K562 (cell line): ENCODE measurements around the gene ZNF738. TPM values are rescaled to one million over a fixed set of nuclear protein-coding genes. Genes with fewer than 3 reads are reported as not detected.

Source experiments
- ATAC-seq: fragments of 200-7000 bp; cut with Tn5 transposase; 3 replicates; pipeline ENCODE4 v1.9.1; 2020; ENCODE audit warnings: moderate library complexity
- BruUV-seq: library from RNA; stranded (reverse); fragments of 400-500 nt; replicated peaks from 2 replicates; lab custom pipeline; 2021; lab: Mats Ljungman, UMichigan
- CTCF ChIA-PET: fragments of 300-600 bp; formaldehyde crosslinking; extraction: SDS; loops from one replicate; lab custom pipeline; 2021; ENCODE audit warnings: low intra/inter-chr PET ratio; lab: Yijun Ruan, JAX
- POLR2A ChIA-PET: fragments of 300-600, 350-650 bp; sonication (Branson Sonifier 250); formaldehyde crosslinking; extraction: SDS; loops from one replicate; lab custom pipeline; 2021; ENCODE audit warnings: antibody characterized with exemption, inconsistent platforms; lab: Yijun Ruan, JAX
- DNase-seq, 4 experiments: peaks; one replicate each; pipeline versions ENCODE4 v3.0.0 to v3.0.0-alpha.2; 2011 to 2018; ENCODE audit warnings: low spot score in 3 of 4, mixed read lengths in 3 of 4; ENCODE audit errors: extremely low read depth in 1 of 4
- FAIRE-seq: peaks from 2 replicates; lab custom pipeline; 2011; peaks lifted over from hg19 to GRCh38; lab: Jason Lieb, UNC
- H2AFZ ChIP-seq: 2 replicates; pipeline ENCODE4 v1.6.0; 2011; ENCODE audit warnings: low read depth, low read length, control low read depth, inconsistent platforms
- H3K27ac ChIP-seq: fragments of 200-600 bp; 3 replicates; pipeline ENCODE4 v1.8.0; 2011; ENCODE audit warnings: low read depth, mild to moderate bottlenecking, control low read depth, inconsistent platforms, low read length, moderate library complexity, mixed read lengths; ENCODE audit errors: extremely low read depth
- H3K27me3 ChIP-seq, 2 experiments: fragments of 300-600 bp in 1 of 2; 2 replicates in 1 of 2; 3 replicates in 1 of 2; pipeline versions ENCODE4 v1.6.0 to v1.8.0; 2011; ENCODE audit warnings: inconsistent platforms in 2 of 2, low read length in 2 of 2, mild to moderate bottlenecking in 1 of 2, mixed read lengths in 1 of 2, moderate library complexity in 1 of 2; ENCODE audit not compliant: control insufficient read depth in 2 of 2, insufficient read depth in 2 of 2
- H3K36me3 ChIP-seq: fragments of 300-600 bp; 3 replicates; pipeline ENCODE4 v1.8.0; 2011; ENCODE audit warnings: mild to moderate bottlenecking, low read length, inconsistent platforms; ENCODE audit not compliant: control insufficient read depth, insufficient read depth
- H3K4me1 ChIP-seq, 2 experiments: fragments of 200-600 bp in 1 of 2; replicated peaks in 1 of 2; 2 replicates in 1 of 2; 3 replicates in 1 of 2; pipeline versions ENCODE4 v1.5.1 to v1.8.0; 2011; ENCODE audit warnings: inconsistent platforms in 2 of 2, low read length in 2 of 2, mild to moderate bottlenecking in 1 of 2, mixed read lengths in 1 of 2, moderate library complexity in 1 of 2; ENCODE audit not compliant: control insufficient read depth in 2 of 2, insufficient read depth in 2 of 2
- H3K4me2 ChIP-seq: 2 replicates; pipeline ENCODE4 v1.6.1; 2011; ENCODE audit warnings: low read length, control low read depth, inconsistent platforms, mixed read lengths; ENCODE audit not compliant: insufficient read depth
- H3K4me3 ChIP-seq: fragments of 200-600 bp; sonication (generic), shearing (Covaris generic); 2 replicates; pipeline ENCODE4 v1.5.1; 2016; ENCODE audit warnings: control low read depth, inconsistent platforms
- H3K79me2 ChIP-seq: fragments of 200-600 bp; 3 replicates; pipeline ENCODE4 v1.8.0; 2011; ENCODE audit warnings: low read length, inconsistent platforms; ENCODE audit not compliant: control insufficient read depth, insufficient read depth
- H3K9ac ChIP-seq, 2 experiments: 2 replicates each; pipeline versions ENCODE4 v1.6.0 to v1.6.1; 2011; ENCODE audit warnings: low read depth in 2 of 2, low read length in 2 of 2, control low read depth in 1 of 2, inconsistent platforms in 1 of 2, mild to moderate bottlenecking in 1 of 2, mixed read lengths in 1 of 2; ENCODE audit not compliant: insufficient read depth in 1 of 2
- H3K9me1 ChIP-seq: one replicate; pipeline ENCODE4 v1.6.0; 2011; ENCODE audit warnings: inconsistent platforms, mild to moderate bottlenecking, low read length, moderate library complexity; ENCODE audit not compliant: control insufficient read depth, insufficient read depth
- H3K9me3 ChIP-seq: replicated peaks from 2 replicates; pipeline ENCODE4 v1.5.1; 2011; ENCODE audit warnings: low read depth, low read length, inconsistent platforms; ENCODE audit not compliant: control insufficient read depth, insufficient read depth
- H4K20me1 ChIP-seq: replicated peaks from 2 replicates; pipeline ENCODE4 v1.6.1; 2011; ENCODE audit warnings: low read length, inconsistent platforms, mixed read lengths; ENCODE audit not compliant: control insufficient read depth, insufficient read depth
- FOXM1 ChIP-seq, 2 experiments: fragments of 450-650 bp in 1 of 2; sonication (generic) in 1 of 2; formaldehyde crosslinking in 1 of 2; IDR thresholded peaks; 2 replicates each; pipeline versions ENCODE4 v1.6.1 to v1.9.0; 2017 to 2022; ENCODE audit warnings: low read depth in 2 of 2, mild to moderate bottlenecking in 2 of 2, missing genetic modification reagents in 1 of 2, moderate library complexity in 1 of 2
- MAFF ChIP-seq: IDR thresholded peaks from 2 replicates; pipeline ENCODE4 v1.6.1; 2012; ENCODE audit warnings: low read length, improper control_type of control experiment
- MAFK ChIP-seq: IDR thresholded peaks from 2 replicates; pipeline ENCODE4 v1.6.1; 2011; ENCODE audit warnings: low read length, improper control_type of control experiment
- ZNF134 ChIP-seq: fragments of 250-450 bp; sonication (Bioruptor Pico); conservative IDR thresholded peaks from 2 replicates; pipeline ENCODE4 v1.4.0; 2020
- ZNF274 ChIP-seq: IDR thresholded peaks from 2 replicates; pipeline ENCODE4 v1.6.1; 2011; ENCODE audit warnings: low read depth, mild to moderate bottlenecking, low read length, moderate library complexity, borderline replicate concordance
- ZNF316 ChIP-seq: fragments of 450-650 bp; IDR thresholded peaks from 2 replicates; pipeline ENCODE4 v1.6.1; 2016
- WGBS: fragments of 100-300 bp; shearing (Covaris generic); methylation state at CpG from one replicate; pipeline ENCODE4 v1.1.6; 2016; ENCODE audit warnings: low coverage, mixed read lengths; ENCODE audit not compliant: insufficient coverage; ENCODE audit errors: missing lambda C conversion rate; 5-methylcytosine and 5-hydroxymethylcytosine counted together
- in situ Hi-C: fragments of 300-500 bp; cut with MboI; formaldehyde crosslinking; loops from 4 replicates; pipeline ENCODE4 v1.15.0; 2018; ENCODE audit warnings: inconsistent platforms, mixed read lengths
- intact Hi-C: fragments of 100-400 bp; cut with micrococcal nuclease; formaldehyde crosslinking; loops from 2 replicates; pipeline ENCODE4 v1.14.2; 2022
- polyA plus RNA-seq, 8 experiments: library from polyadenylated mRNA; depleted of rRNA in 4 of 8; stranded (reverse) in 5 of 8; unstranded in 3 of 8; fragments of >200 nt; fragmentation: Nextera tagmentation in 2 of 8; fragmentation: Illumina TruSeq in 1 of 8; extraction: Ambion mirVana in 2 of 8; extraction: Trizol in 1 of 8; gene quantifications; 2 replicates each; pipeline versions ENCODE4 v1.2.1 to v1.2.3, GENCODE V29; 2011 to 2014; ENCODE audit warnings: inconsistent platforms in 1 of 8, missing spikeins in 1 of 8
- total RNA-seq, 7 experiments: library from RNA; depleted of rRNA in 6 of 7; stranded (reverse); fragments of >200 nt in 6 of 7; fragmentation: Illumina TruSeq in 2 of 7; extraction: Trizol in 2 of 7; gene quantifications; 2 replicates each; pipeline versions ENCODE4 v1.2.1 to v1.2.3, GENCODE V29; 2011 to 2021; ENCODE audit warnings: low replicate concordance in 1 of 7

The ZNF738 gene
- total and polyA plus RNA-seq, 9 of the 15 experiments (the other 6 are each of a cell fraction or from before 2014, with no cell fraction given) = 5.6 to 15.0 (median 8.6) TPM

GRCh38 chr19:21423057-21424041 is 64.5 kb downstream of the ZNF738 start:
- BruUV-seq = no TSS peak
- intact Hi-C loops = no loop called here
- FAIRE-seq (no peak), DNase-seq (no peak), ATAC-seq (no peak)
- POLR2A ChIA-PET = no interaction called here
- Histone ChIP-seq H3K4me2 (no peak overlapping the region), H3K9ac (no peak overlapping the region), H3K27ac (no peak overlapping the region), H3K4me1 (no peaks in the 10 kb centered on the region), H3K9me3 (peaks cover 8% of the 10 kb centered on the region), H4K20me1 (no peaks in the 10 kb centered on the region), H3K4me3 (no peak overlapping the region)
- 22% methylated on average over 1 of the region's 1 CpG for WGBS
- CTCF ChIA-PET = interaction anchor here (0.6 kb wide), 1 partner anchor 12 kb away, joined by 3 read pairs; no protein-coding TSS in a partner anchor
- in situ Hi-C loops = no loop called here
- TF ChIP-seq ZNF274 (peak; percentile 84), ZNF316 (peak; percentile 31; the same call in 1 of the 2 replicates), ZNF134 (CRISPR knock-in tag) (no peak), FOXM1 (IDR thresholded peaks at IDR 0.05; ENCODE audit: low read depth) (no peak), FOXM1 (CRISPR knock-in tag; IDR thresholded peaks at IDR 0.05; ENCODE audit: low read depth) (no peak), MAFF (0 out of 2 replicates have a peak, but pooled peaks have one; percentile 16), MAFK (peak; percentile 13; the same call in 1 of the 2 replicates)
- TF ChIP-seq, all 486 proteins: peak for 4
- H3K9me1 ChIP-seq = no peaks in the 10 kb centered on the region
- H3K79me2 ChIP-seq = no peaks in the 10 kb centered on the region
- no peaks in the 10 kb centered on the region for H3K27me3 ChIP-seq
- no peak overlapping the region for H2AFZ ChIP-seq
- no peaks in the 10 kb centered on the region for H3K36me3 ChIP-seq

Other genes with a start within 250 kb of the ZNF738 start
- 7.6 and 12.0 TPM in 2 replicates for gene ZNF431, start 217.0 kb upstream of the ZNF738 start, total RNA-seq (2014; rRNA removed)
- gene ZNF431, start 217.0 kb upstream of the ZNF738 start, total RNA-seq (2014; rRNA removed; fragmentation: Illumina TruSeq; extraction: Trizol) = 22.0 and 22.8 TPM in 2 replicates
- gene ZNF431, start 217.0 kb upstream of the ZNF738 start, total RNA-seq (2015; rRNA removed; fragmentation: Illumina TruSeq; extraction: Trizol) = 17.6 and 19.2 TPM in 2 replicates
- 13.5 and 16.2 TPM in 2 replicates for gene ZNF431, start 217.0 kb upstream of the ZNF738 start, total RNA-seq (2021)
- gene ZNF431, start 217.0 kb upstream of the ZNF738 start, polyA plus RNA-seq (2011; rRNA removed) = 24.8 and 33.4 TPM in 2 replicates
- gene ZNF431, start 217.0 kb upstream of the ZNF738 start, polyA plus RNA-seq (2014; fragmentation: Illumina TruSeq; extraction: Trizol) = 16.5 and 20.4 TPM in 2 replicates
- 1 to 10 TPM; 3.3 to 5.0 TPM for gene ZNF431, start 217.0 kb upstream of the ZNF738 start, polyA plus RNA-seq (2014; fragmentation: Nextera tagmentation; extraction: Ambion mirVana)
- 11.9 and 12.9 TPM in 2 replicates for gene ZNF431, start 217.0 kb upstream of the ZNF738 start, polyA plus RNA-seq (2014; rRNA removed)
- 6.7 and 8.3 TPM in 2 replicates for gene ZNF708, start 29.6 kb upstream of the ZNF738 start, total RNA-seq (2014; rRNA removed)
- gene ZNF708, start 29.6 kb upstream of the ZNF738 start, total RNA-seq (2014; rRNA removed; fragmentation: Illumina TruSeq; extraction: Trizol) = 11.8 and 16.0 TPM in 2 replicates
- gene ZNF708, start 29.6 kb upstream of the ZNF738 start, total RNA-seq (2015; rRNA removed; fragmentation: Illumina TruSeq; extraction: Trizol) = 11.3 and 11.9 TPM in 2 replicates
- gene ZNF708, start 29.6 kb upstream of the ZNF738 start, total RNA-seq (2021) = 8.2 and 8.6 TPM in 2 replicates
- gene ZNF708, start 29.6 kb upstream of the ZNF738 start, polyA plus RNA-seq (2011; rRNA removed) = 5.6 and 8.9 TPM in 2 replicates
- gene ZNF708, start 29.6 kb upstream of the ZNF738 start, polyA plus RNA-seq (2014; fragmentation: Illumina TruSeq; extraction: Trizol) = 6.8 and 8.2 TPM in 2 replicates
- 1 to 10 TPM; 2.9 to 4.1 TPM for gene ZNF708, start 29.6 kb upstream of the ZNF738 start, polyA plus RNA-seq (2014; fragmentation: Nextera tagmentation; extraction: Ambion mirVana)
- 3.8 and 5.0 TPM in 2 replicates for gene ZNF708, start 29.6 kb upstream of the ZNF738 start, polyA plus RNA-seq (2014; rRNA removed)
- gene ZNF493, start 38.1 kb downstream of the ZNF738 start, total RNA-seq (2014; rRNA removed) = 12.6 and 13.1 TPM in 2 replicates
- gene ZNF493, start 38.1 kb downstream of the ZNF738 start, total RNA-seq (2014; rRNA removed; fragmentation: Illumina TruSeq; extraction: Trizol) = 18.6 and 19.6 TPM in 2 replicates
- gene ZNF493, start 38.1 kb downstream of the ZNF738 start, total RNA-seq (2015; rRNA removed; fragmentation: Illumina TruSeq; extraction: Trizol) = 14.6 and 16.1 TPM in 2 replicates
- 11.7 and 12.2 TPM in 2 replicates for gene ZNF493, start 38.1 kb downstream of the ZNF738 start, total RNA-seq (2021)
- 15.3 and 18.2 TPM in 2 replicates for gene ZNF493, start 38.1 kb downstream of the ZNF738 start, polyA plus RNA-seq (2011; rRNA removed)
- 9.1 and 11.9 TPM in 2 replicates for gene ZNF493, start 38.1 kb downstream of the ZNF738 start, polyA plus RNA-seq (2014; fragmentation: Illumina TruSeq; extraction: Trizol)
- gene ZNF493, start 38.1 kb downstream of the ZNF738 start, polyA plus RNA-seq (2014; fragmentation: Nextera tagmentation; extraction: Ambion mirVana) = 1 to 10 TPM; 5.0 to 5.7 TPM
- gene ZNF493, start 38.1 kb downstream of the ZNF738 start, polyA plus RNA-seq (2014; rRNA removed) = 9.9 and 10.9 TPM in 2 replicates
- gene ZNF429, start 146.6 kb downstream of the ZNF738 start, total RNA-seq (2014; rRNA removed) = 10.5 and 11.4 TPM in 2 replicates
- gene ZNF429, start 146.6 kb downstream of the ZNF738 start, total RNA-seq (2014; rRNA removed; fragmentation: Illumina TruSeq; extraction: Trizol) = 15.1 and 18.1 TPM in 2 replicates
- gene ZNF429, start 146.6 kb downstream of the ZNF738 start, total RNA-seq (2015; rRNA removed; fragmentation: Illumina TruSeq; extraction: Trizol) = 16.3 and 16.6 TPM in 2 replicates
- 11.4 and 12.3 TPM in 2 replicates for gene ZNF429, start 146.6 kb downstream of the ZNF738 start, total RNA-seq (2021)
- 13.8 and 17.1 TPM in 2 replicates for gene ZNF429, start 146.6 kb downstream of the ZNF738 start, polyA plus RNA-seq (2011; rRNA removed)
- gene ZNF429, start 146.6 kb downstream of the ZNF738 start, polyA plus RNA-seq (2014; fragmentation: Illumina TruSeq; extraction: Trizol) = 17.1 and 18.4 TPM in 2 replicates
- 10 to 100 TPM; 16.5 to 24.5 TPM for gene ZNF429, start 146.6 kb downstream of the ZNF738 start, polyA plus RNA-seq (2014; fragmentation: Nextera tagmentation; extraction: Ambion mirVana)
- gene ZNF429, start 146.6 kb downstream of the ZNF738 start, polyA plus RNA-seq (2014; rRNA removed) = 14.9 and 21.2 TPM in 2 replicates